K562 (cell line): ENCODE measurements around the gene CCDC85A.

Experiments used
- CEBPZ ChIP-seq: fragments of 150-350 bp; IDR thresholded peaks from 2 replicates; pipeline ENCODE4 v1.6.1; 2014; ENCODE audit warnings: low read depth, mild to moderate bottlenecking, low read length, borderline replicate concordance
- ETV6 ChIP-seq, 3 experiments: fragments of 150-350 bp in 1 of 3; sonication (generic) in 1 of 3; formaldehyde crosslinking in 1 of 3; IDR thresholded peaks; 2 replicates each; pipeline versions ENCODE4 v1.6.1 to v1.8.0; 2014 to 2022; ENCODE audit warnings: borderline replicate concordance in 2 of 3, low read depth in 2 of 3, antibody characterized with exemption in 1 of 3, low read length in 1 of 3, mild to moderate bottlenecking in 1 of 3, missing genetic modification reagents in 1 of 3
- HBP1 ChIP-seq: fragments of 450-650 bp; formaldehyde crosslinking; IDR thresholded peaks from 2 replicates; pipeline ENCODE4 v1.4.0; 2022; ENCODE audit warnings: missing genetic modification characterization
- NR2C1 ChIP-seq, 2 experiments: fragments of 450-650 bp; IDR thresholded peaks; 2 replicates each; pipeline ENCODE4 v1.6.1; 2017; ENCODE audit warnings: mild to moderate bottlenecking in 2 of 2, antibody characterized with exemption in 1 of 2, inconsistent platforms in 1 of 2, missing compliant biosample characterization in 1 of 2, missing genetic modification characterization in 1 of 2
- POLR2A ChIP-seq: fragments of 450-650 bp; conservative IDR thresholded peaks from 2 replicates; pipeline ENCODE4 v1.6.1; 2016
- RAD21 ChIP-seq, 2 experiments: fragments of 250-450 bp in 1 of 2; fragments of 450-650 bp in 1 of 2; sonication (Bioruptor Pico) in 1 of 2; formaldehyde crosslinking in 1 of 2; IDR thresholded peaks in 1 of 2; conservative IDR thresholded peaks in 1 of 2; 2 replicates each; pipeline versions ENCODE4 v1.4.0 to v1.8.0; 2020 to 2022; ENCODE audit warnings: mild to moderate bottlenecking in 2 of 2, moderate library complexity in 1 of 2
- TF ChIP-seq, protein P1 (sequence below): sonication (generic); formaldehyde crosslinking; IDR thresholded peaks from 2 replicates; pipeline ENCODE4 v1.9.0; 2022; ENCODE audit warnings: mild to moderate bottlenecking, missing genetic modification reagents
- TF ChIP-seq, protein P2 (sequence below), 3 experiments: IDR thresholded peaks in 2 of 3; conservative IDR thresholded peaks in 1 of 3; 2 replicates each; pipeline ENCODE4 v1.5.1; 2011 to 2012; ENCODE audit warnings: low read length in 3 of 3, mild to moderate bottlenecking in 3 of 3, control low read depth in 2 of 3, improper control_type of control experiment in 1 of 3, inconsistent platforms in 1 of 3, low read depth in 1 of 3, mixed read lengths in 1 of 3, moderate library complexity in 1 of 3; ENCODE audit not compliant: insufficient read depth in 2 of 3

GRCh38 chr2:56244911-56245530 is 61.2 kb downstream of the CCDC85A start:
- TF ChIP-seq NR2C1 (IDR thresholded peaks at IDR 0.05) = no peak
- TF ChIP-seq NR2C1 (tag; IDR thresholded peaks at IDR 0.05) = no peak
- no peak for TF ChIP-seq ETV6 (IDR thresholded peaks at IDR 0.05; ENCODE audit: borderline replicate concordance in 1 of 2, low read depth in 2 of 2, low read length in 1 of 2)
- TF ChIP-seq ETV6 (CRISPR knock-in tag; IDR thresholded peaks at IDR 0.05; ENCODE audit: borderline replicate concordance) = no peak
- TF ChIP-seq POLR2A = no peak
- TF ChIP-seq, protein P1, sequence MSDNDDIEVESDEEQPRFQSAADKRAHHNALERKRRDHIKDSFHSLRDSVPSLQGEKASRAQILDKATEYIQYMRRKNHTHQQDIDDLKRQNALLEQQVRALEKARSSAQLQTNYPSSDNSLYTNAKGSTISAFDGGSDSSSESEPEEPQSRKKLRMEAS (CRISPR knock-in tag) = no peak
- TF ChIP-seq, protein P2, sequence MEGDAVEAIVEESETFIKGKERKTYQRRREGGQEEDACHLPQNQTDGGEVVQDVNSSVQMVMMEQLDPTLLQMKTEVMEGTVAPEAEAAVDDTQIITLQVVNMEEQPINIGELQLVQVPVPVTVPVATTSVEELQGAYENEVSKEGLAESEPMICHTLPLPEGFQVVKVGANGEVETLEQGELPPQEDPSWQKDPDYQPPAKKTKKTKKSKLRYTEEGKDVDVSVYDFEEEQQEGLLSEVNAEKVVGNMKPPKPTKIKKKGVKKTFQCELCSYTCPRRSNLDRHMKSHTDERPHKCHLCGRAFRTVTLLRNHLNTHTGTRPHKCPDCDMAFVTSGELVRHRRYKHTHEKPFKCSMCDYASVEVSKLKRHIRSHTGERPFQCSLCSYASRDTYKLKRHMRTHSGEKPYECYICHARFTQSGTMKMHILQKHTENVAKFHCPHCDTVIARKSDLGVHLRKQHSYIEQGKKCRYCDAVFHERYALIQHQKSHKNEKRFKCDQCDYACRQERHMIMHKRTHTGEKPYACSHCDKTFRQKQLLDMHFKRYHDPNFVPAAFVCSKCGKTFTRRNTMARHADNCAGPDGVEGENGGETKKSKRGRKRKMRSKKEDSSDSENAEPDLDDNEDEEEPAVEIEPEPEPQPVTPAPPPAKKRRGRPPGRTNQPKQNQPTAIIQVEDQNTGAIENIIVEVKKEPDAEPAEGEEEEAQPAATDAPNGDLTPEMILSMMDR (IDR thresholded peaks at IDR 0.05 in 2 of 3, conservative IDR thresholded peaks at IDR 0.05 in 1 of 3; ENCODE audit: insufficient read depth in 2 of 3, low read depth in 1 of 3, low read length in 3 of 3) = no peak
- TF ChIP-seq CEBPZ = no peak
- TF ChIP-seq HBP1 (CRISPR knock-in tag) = no peak
- TF ChIP-seq RAD21 (CRISPR knock-in tag; conservative IDR thresholded peaks at IDR 0.05 in 1 of 2, IDR thresholded peaks at IDR 0.05 in 1 of 2) = no peak
